ENCODE data around the gene NCAM1.
"Not testable (repeated sequence)": the region's sequence is repeated elsewhere in the genome, so short reads cannot be mapped to it uniquely, and the experiment has no call there.

Gene NCAM1

GRCh38 chr11:113022262-113022661 lies 61.0 kb downstream of the NCAM1 start:
- DNase-seq (ENCODE audit: low read depth in 2 of 2) = no peak

DNA sequence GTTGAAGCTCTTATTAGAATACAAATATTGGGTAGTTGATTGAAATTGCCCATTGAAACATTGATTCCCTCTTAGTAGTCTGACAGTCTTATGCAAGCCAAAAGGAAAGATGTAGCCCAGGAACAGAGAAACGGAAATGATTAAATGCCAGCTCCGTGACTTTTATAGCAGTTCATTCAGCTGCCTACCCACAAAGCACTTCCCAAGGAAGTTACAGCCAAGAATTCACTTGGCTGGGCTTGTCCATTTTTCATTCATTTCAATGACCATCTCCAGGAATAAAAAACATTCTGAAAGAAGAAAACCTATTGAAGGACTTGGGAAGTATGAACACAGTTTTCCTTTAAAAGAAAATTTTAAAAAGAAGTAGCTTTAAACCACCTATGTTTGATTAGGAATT lies 62.0 kb downstream of the NCAM1 start:
- DNase-seq (ENCODE audit: low read depth in 2 of 2) = no peak

DNA sequence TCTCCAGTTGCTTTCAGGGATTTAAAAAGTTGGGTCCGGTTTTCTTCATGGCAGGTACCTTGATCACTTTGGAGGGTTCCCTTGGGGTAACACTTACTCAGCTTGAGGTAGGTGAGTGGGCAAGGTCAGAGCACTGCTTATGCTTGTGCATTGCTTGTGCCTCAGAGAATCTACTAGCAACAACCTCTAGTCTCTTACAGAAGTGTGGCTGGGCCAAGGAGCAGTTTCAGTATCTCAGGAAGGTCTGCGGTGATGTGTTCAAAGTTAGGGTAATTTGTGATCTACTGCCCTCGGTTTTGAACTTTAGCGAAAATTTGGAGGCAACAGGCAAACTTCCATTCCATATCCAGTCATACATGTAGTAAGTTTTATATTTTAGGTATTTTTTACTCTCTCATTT lies 62.8 kb downstream of the NCAM1 start:
- DNase-seq (ENCODE audit: low read depth in 2 of 2) = no peak

GRCh38 chr11:113026778-113027177 lies 65.6 kb downstream of the NCAM1 start:
- no peak for DNase-seq (ENCODE audit: low read depth in 2 of 2)

DNA sequence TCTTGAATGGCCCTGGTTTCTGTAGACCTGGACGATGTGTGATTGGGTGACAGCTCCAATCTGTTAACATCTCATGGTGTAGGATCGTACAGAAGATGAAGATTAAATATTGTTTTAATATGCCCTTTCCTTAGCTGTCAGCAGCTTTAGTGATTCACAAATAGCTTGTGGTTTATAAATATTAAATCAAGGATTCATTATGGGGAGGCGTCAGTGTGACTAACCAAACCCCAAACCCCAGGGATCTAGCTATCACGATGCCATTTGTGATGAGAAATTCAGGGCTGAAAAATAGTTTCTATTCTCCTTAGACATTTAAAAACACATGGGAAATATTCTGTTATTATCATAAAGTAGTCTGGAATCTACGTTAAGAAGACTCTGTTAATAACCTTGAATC lies 73.4 kb downstream of the NCAM1 start:
- DNase-seq (ENCODE audit: low read depth in 2 of 2) = no peak

DNA sequence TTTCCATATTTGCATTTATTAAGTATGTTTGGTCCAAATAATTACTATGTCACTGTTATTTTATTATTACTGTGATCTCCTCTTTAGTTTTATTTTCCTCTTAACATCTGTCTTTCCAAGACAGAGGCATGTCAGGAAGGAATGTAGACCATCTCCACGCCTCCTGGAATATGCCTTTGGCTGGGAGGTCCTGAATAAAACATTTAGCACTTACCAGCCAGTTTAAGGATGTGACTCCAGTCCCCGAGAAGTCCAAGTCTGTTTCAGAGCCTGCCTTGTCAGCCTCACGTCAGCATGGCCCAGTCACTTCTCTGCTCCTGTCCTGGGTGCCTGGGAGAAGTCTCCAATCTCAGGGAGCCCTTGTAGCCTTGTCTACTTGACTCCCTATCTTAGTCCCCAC lies 74.5 kb downstream of the NCAM1 start:
- DNase-seq (ENCODE audit: low read depth in 2 of 2) = no peak

GRCh38 chr11:113043698-113044097 lies 82.5 kb downstream of the NCAM1 start:
- DNase-seq (ENCODE audit: low read depth in 2 of 2) = no peak

DNA sequence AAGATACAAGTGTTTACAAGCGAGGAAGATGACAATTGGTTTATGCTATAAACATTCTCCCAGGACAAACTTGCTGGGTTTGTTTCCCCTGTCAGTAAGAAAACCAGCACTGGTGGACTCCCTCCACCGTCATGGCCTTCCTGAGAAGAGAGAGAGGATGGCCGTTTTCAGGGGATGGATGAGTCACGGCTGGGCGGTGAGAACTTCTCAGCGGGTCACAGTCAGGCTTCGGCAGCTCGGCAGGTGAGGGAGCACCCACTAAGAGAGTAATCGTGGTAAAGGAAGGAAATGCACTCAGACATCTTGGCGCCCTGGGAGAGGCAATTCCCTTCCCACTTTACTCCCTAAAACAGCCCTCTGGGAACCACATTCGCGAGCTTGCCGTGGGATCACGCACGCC lies 83.9 kb downstream of the NCAM1 start:
- no peak for DNase-seq (ENCODE audit: low read depth in 2 of 2)

GRCh38 chr11:113046866-113047265 lies 85.6 kb downstream of the NCAM1 start:
- DNase-seq (ENCODE audit: low read depth in 2 of 2) = no peak

- no peak for DNase-seq (ENCODE audit: low read depth in 2 of 2)
Measured at GRCh38 chr11:113048820-113049768, 87.9 kb downstream of the NCAM1 start.

DNA sequence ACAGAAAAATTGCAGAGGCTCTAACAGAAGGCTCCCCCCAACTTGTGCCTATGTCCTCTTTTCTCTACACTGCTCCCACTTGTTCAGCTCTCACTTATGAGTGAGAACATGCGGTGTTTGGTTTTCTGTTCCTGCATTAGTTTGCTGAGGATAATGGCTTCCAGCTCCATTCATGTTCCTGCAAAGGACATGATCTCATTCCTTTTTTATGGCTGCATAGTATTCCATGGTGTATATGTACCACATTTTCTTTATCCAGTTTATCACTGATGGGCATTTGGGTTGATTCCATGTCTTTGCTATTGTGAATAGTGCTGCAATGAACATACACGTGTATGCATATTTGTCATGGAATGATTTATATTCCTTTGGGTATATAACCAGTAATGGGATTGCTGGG lies 91.8 kb downstream of the NCAM1 start:
- DNase-seq (ENCODE audit: low read depth in 2 of 2) = not testable (repeated sequence)

GRCh38 chr11:113057038-113057437 lies 95.8 kb downstream of the NCAM1 start:
- no peak for DNase-seq (ENCODE audit: low read depth in 2 of 2)

DNA sequence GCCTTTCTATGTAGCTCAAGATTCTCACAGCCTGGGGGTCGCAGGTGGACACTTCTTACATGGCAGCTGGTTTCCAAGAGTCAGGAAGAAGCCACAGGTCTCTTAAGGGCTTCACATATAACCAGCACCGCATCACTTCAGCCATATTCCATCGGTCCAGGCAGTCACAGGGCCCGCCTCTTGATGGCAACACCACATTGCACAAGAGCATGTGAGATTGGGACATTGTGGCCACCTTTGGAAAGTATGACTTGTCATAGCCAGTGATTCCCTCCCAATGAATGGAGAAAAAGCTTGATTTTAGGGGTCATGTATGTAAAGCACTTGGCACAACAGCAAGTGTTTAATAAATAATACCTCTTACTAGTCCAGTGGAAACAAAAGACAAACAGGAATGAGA lies 98.3 kb downstream of the NCAM1 start:
- DNase-seq (ENCODE audit: low read depth in 2 of 2) = no peak

- DNase-seq (ENCODE audit: low read depth in 2 of 2) = no peak
Measured at GRCh38 chr11:113065330-113065729, 104.1 kb downstream of the NCAM1 start.

GRCh38 chr11:113072237-113072858 lies 111.1 kb downstream of the NCAM1 start:
- no peak for DNase-seq (ENCODE audit: low read depth in 2 of 2)

- DNase-seq (ENCODE audit: low read depth in 2 of 2) = no peak
Measured at GRCh38 chr11:113073290-113073953, 112.2 kb downstream of the NCAM1 start.

- no peak for DNase-seq (ENCODE audit: low read depth in 2 of 2)
Measured at GRCh38 chr11:113075586-113076095, 114.4 kb downstream of the NCAM1 start.

DNA sequence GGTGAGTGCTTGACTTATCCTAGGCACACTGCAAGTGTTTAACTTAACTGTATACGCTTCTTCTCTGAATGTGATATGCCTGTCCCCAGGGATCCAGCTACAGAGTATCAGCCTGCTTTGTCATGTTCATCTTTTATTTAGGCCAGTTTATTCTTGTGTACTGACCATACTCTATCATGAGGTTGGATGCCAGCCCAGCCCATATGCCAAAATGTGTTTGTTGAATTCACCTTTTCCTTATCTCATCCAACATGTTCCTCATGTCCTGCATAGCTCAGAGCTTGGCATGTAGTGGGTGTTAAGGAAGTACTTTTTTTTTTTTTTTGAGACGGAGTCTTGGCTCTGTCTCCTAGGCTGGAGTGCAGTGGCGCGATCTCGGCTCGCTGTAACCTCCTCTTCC lies 116.2 kb downstream of the NCAM1 start:
- no peak for DNase-seq (ENCODE audit: low read depth in 2 of 2)

DNA sequence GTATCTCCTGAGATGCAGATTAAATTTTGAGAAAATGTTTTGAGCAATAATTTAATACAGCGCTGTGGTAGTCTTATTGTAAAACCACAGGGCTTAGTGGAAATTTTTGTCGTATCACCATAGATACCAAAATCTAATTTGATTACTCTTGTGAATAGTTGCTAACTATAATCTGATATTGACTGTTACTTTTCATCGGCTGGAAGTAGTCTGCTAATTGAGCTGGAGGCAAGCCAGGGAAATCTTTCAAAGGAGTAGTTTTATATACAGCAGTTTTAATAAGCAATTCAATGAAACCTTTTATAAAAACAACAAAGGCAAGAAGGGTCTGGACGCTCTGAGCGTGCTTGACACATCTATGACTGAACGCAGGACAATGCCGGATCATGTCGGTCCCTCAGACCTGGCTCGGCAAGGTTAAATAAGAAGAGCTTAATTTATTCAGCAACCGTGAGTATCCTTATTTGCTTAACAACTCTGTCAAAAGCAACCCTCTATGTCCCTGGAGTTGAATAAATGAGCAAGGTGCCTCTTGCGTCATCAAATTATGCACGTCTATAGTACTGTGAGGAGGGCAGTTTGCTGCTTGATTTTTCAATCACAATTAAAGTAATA lies 121.2 kb downstream of the NCAM1 start:
- no peak for DNase-seq (ENCODE audit: low read depth in 2 of 2)

DNA sequence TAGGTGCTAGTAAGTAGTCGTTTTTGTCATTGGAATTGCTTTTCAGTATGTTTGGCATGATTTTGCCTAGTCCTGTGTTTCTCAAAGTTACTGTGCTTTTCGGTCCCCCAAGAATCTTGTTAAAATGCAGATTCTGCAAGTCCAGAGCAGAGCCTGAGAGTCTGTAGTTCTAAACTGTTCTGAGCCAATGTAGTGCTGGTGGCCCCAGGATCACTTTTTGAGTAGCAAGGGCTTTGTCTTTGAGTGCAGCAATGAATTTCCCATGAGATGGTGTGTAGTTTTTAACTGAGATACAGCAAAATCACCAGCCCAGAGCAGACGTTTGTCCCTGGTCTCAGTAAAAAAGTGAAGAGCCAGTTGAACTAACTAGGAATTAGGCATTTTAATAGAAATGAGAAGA lies 122.4 kb downstream of the NCAM1 start:
- DNase-seq (ENCODE audit: low read depth in 2 of 2) = no peak

GRCh38 chr11:113084297-113084696 lies 123.1 kb downstream of the NCAM1 start:
- no peak for DNase-seq (ENCODE audit: low read depth in 2 of 2)

DNA sequence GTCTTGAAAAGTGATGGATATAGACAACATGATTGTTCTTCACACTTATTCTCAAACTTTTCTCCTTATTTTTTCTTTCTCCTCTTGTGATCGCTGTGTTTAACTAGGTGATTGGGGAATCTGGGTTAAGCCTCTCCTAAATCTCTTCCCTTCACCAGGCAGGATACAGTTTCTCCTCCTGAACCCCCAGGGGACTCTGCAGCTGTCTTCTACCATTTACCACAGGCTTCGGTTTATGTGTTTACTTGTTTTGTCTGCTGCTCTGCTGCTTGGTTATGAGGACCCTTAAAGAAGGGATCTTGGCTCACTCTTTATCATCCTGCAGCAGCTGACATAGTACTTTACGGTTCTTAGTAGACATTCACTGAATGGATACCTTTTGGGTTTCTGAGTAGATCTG lies 124.2 kb downstream of the NCAM1 start:
- no peak for DNase-seq (ENCODE audit: low read depth in 2 of 2)
